A549 (cell line): ENCODE data around the gene SPATS2. TPM values are rescaled to one million over a fixed set of nuclear protein-coding genes. Genes with fewer than 3 reads are reported as not detected.
A peak's percentile ranks its signal among the peaks of the same experiment; 100 is the strongest.

Experiments used
- ATAC-seq, 2 experiments: fragments of 200-7000 bp in 1 of 2; fragments of >200 bp in 1 of 2; cut with Nextera tagmentation in 1 of 2; cut with Tn5 transposase in 1 of 2; 3 replicates each; pipeline versions ENCODE4 v1.8.0 to v1.9.1; 2018 to 2020; ENCODE audit warnings: mild to moderate bottlenecking in 1 of 2, moderate library complexity in 1 of 2
- CTCF ChIA-PET: fragments of 300-600 bp; sonication (Branson Sonifier 250); formaldehyde crosslinking; extraction: SDS; loops from one replicate; lab custom pipeline; 2021; ENCODE audit warnings: antibody characterized with exemption, inconsistent platforms; lab: Yijun Ruan, JAX
- POLR2A ChIA-PET: fragments of 350-600 bp; formaldehyde crosslinking; extraction: SDS; loops from one replicate; lab custom pipeline; 2021; ENCODE audit warnings: antibody characterized with exemption, inconsistent platforms; lab: Yijun Ruan, JAX
- DNase-seq, 2 experiments: peaks; one replicate each; pipeline versions ENCODE4 v3.0.0 to v3.0.0-alpha.2; 2011 to 2016; ENCODE audit warnings: low read depth in 1 of 2, low spot score in 1 of 2
- FAIRE-seq: peaks from 2 replicates; lab custom pipeline; 2011; peaks lifted over from hg19 to GRCh38; lab: Jason Lieb, UNC
- H3K27ac ChIP-seq, 2 experiments: fragments of >200 bp; sonication (Bioruptor Twin); formaldehyde crosslinking; 3 replicates each; pipeline ENCODE4 v1.5.1; 2016 to 2017
- H3K4me1 ChIP-seq: fragments of >200 bp; sonication (Bioruptor Twin); formaldehyde crosslinking; 3 replicates; pipeline ENCODE4 v1.6.1; 2016
- H3K4me2 ChIP-seq: fragments of >200 bp; sonication (Bioruptor Twin); formaldehyde crosslinking; 3 replicates; pipeline ENCODE4 v1.6.1; 2016
- H3K4me3 ChIP-seq: fragments of >200 bp; sonication (Bioruptor Twin); formaldehyde crosslinking; 3 replicates; pipeline ENCODE4 v1.5.1; 2016
- H3K9me3 ChIP-seq: fragments of >200 bp; sonication (Bioruptor Twin); formaldehyde crosslinking; 3 replicates; pipeline ENCODE4 v1.6.1; 2016
- CBX2 ChIP-seq: fragments of 200-600 bp; sonication (generic); IDR thresholded peaks from 2 replicates; pipeline ENCODE4 v1.6.1; 2016; ENCODE audit warnings: low read depth, mild to moderate bottlenecking, borderline replicate concordance
- CHD4 ChIP-seq: fragments of 200-600 bp; sonication (generic); IDR thresholded peaks from 2 replicates; pipeline ENCODE4 v1.6.1; 2016; ENCODE audit warnings: antibody characterized with exemption, mild to moderate bottlenecking, borderline replicate concordance
- EHMT2 ChIP-seq: fragments of 200-600 bp; sonication (generic); IDR thresholded peaks from 2 replicates; pipeline ENCODE4 v1.6.1; 2016; ENCODE audit warnings: antibody characterized with exemption, low read depth, mild to moderate bottlenecking, moderate library complexity
- FOSL2 ChIP-seq, 2 experiments: fragments of 450-650 bp in 1 of 2; fragments of >200 bp in 1 of 2; sonication (Bioruptor Twin) in 1 of 2; formaldehyde crosslinking; IDR thresholded peaks; 2 replicates each; pipeline versions ENCODE4 v1.5.0 to v1.6.1; 2016 to 2020; ENCODE audit warnings: mild to moderate bottlenecking in 1 of 2, moderate library complexity in 1 of 2
- HDAC2 ChIP-seq: fragments of 200-600 bp; sonication (generic); IDR thresholded peaks from 2 replicates; pipeline ENCODE4 v1.6.1; 2016
- JUN ChIP-seq, 2 experiments: fragments of >200 bp; sonication (Bioruptor Twin); formaldehyde crosslinking; IDR thresholded peaks; 2 replicates in 1 of 2; 3 replicates in 1 of 2; pipeline ENCODE4 v1.6.1; 2016 to 2017
- JUNB ChIP-seq: fragments of >200 bp; sonication (Bioruptor Twin); formaldehyde crosslinking; IDR thresholded peaks from 2 replicates; pipeline ENCODE4 v1.6.1; 2016
- KDM5A ChIP-seq: fragments of 200-600 bp; sonication (generic); IDR thresholded peaks from 2 replicates; pipeline ENCODE4 v1.6.1; 2016; ENCODE audit warnings: antibody characterized with exemption, mild to moderate bottlenecking
- MAFK ChIP-seq: fragments of 450-650 bp; IDR thresholded peaks from 2 replicates; pipeline ENCODE4 v1.6.1; 2014; ENCODE audit not compliant: partially characterized antibody
- NPAS2 ChIP-seq: fragments of 250-450 bp; sonication (Bioruptor Pico); IDR thresholded peaks from 2 replicates; pipeline ENCODE4 v1.8.0; 2022; ENCODE audit warnings: mild to moderate bottlenecking, moderate library complexity, borderline replicate concordance
- POLR2AphosphoS2 ChIP-seq: conservative IDR thresholded peaks from 2 replicates; pipeline ENCODE4 v1.6.1; 2012; ENCODE audit warnings: low read length, improper control_type of control experiment, inconsistent platforms
- RAD21 ChIP-seq, 2 experiments: fragments of >200 bp in 1 of 2; sonication (Bioruptor Twin) in 1 of 2; formaldehyde crosslinking in 1 of 2; IDR thresholded peaks in 1 of 2; conservative IDR thresholded peaks in 1 of 2; 2 replicates in 1 of 2; 3 replicates in 1 of 2; pipeline ENCODE4 v1.6.1; 2012 to 2018; ENCODE audit warnings: inconsistent platforms in 1 of 2
- RCOR1 ChIP-seq: fragments of 150-350 bp; IDR thresholded peaks from 2 replicates; pipeline ENCODE4 v1.6.1; 2014; ENCODE audit warnings: antibody characterized with exemption, low read length, low read depth
- RFX5 ChIP-seq: fragments of 450-650 bp; IDR thresholded peaks from 2 replicates; pipeline ENCODE4 v1.7.1; 2014; ENCODE audit warnings: antibody characterized with exemption, mild to moderate bottlenecking, moderate library complexity
- RNF2 ChIP-seq: fragments of 200-600 bp; sonication (generic); IDR thresholded peaks from 2 replicates; pipeline ENCODE4 v1.6.1; 2016; ENCODE audit warnings: low read depth, mild to moderate bottlenecking, antibody characterized with exemption, moderate library complexity, borderline replicate concordance
- SREBF2 ChIP-seq: fragments of 450-650 bp; IDR thresholded peaks from 2 replicates; pipeline ENCODE4 v1.6.1; 2014; ENCODE audit warnings: mild to moderate bottlenecking, moderate library complexity
- TFCP2L1 ChIP-seq: fragments of 250-450 bp; sonication (Bioruptor Pico); IDR thresholded peaks from 2 replicates; pipeline ENCODE4 v1.5.0; 2021; ENCODE audit warnings: mild to moderate bottlenecking
- TP53 ChIP-seq: fragments of 250-450 bp; sonication (Bioruptor Pico); IDR thresholded peaks from 2 replicates; pipeline ENCODE4 v1.5.0; 2021; ENCODE audit warnings: mild to moderate bottlenecking, moderate library complexity
- ZC3H11A ChIP-seq: fragments of 450-650 bp; IDR thresholded peaks from 2 replicates; pipeline ENCODE4 v1.6.1; 2014; ENCODE audit warnings: antibody characterized with exemption, mild to moderate bottlenecking
- ZFP36 ChIP-seq: fragments of 450-650 bp; IDR thresholded peaks from 2 replicates; pipeline ENCODE4 v1.6.1; 2014; ENCODE audit warnings: borderline replicate concordance; ENCODE audit not compliant: partially characterized antibody
- WGBS: methylation state at CpG from one replicate; pipeline ENCODE4 v1.1.6; 2017; ENCODE audit errors: missing lambda C conversion rate; 5-methylcytosine and 5-hydroxymethylcytosine counted together
- polyA plus RNA-seq, 4 experiments: library from polyadenylated mRNA; depleted of rRNA in 3 of 4; stranded (reverse); fragments of >200 nt; fragmentation: RNase III in 1 of 4; extraction: RNeasy Plus Mini Kit Qiagen cat#74134 plus additional on column Dnase treatment in 1 of 4; gene quantifications; 2 replicates in 3 of 4; 3 replicates in 1 of 4; pipeline ENCODE4 v1.2.3, GENCODE V29; 2011 to 2017
- TF ChIP-seq, protein P1 (sequence below): IDR thresholded peaks from 2 replicates; pipeline ENCODE4 v1.6.1; 2012
- TF ChIP-seq, protein P2 (sequence below): fragments of 150-350 bp; IDR thresholded peaks from 2 replicates; pipeline ENCODE4 v1.6.1; 2014; ENCODE audit warnings: low read depth, mild to moderate bottlenecking, low read length
- TF ChIP-seq, protein P3 (sequence below): fragments of 450-650 bp; IDR thresholded peaks from 2 replicates; pipeline ENCODE4 v1.6.1; 2014; ENCODE audit warnings: antibody characterized with exemption

Gene SPATS2
- polyA plus RNA-seq, 2 of the 4 experiments (the other 2 are of a cell fraction), result 37.7 to 154 TPM

DNA sequence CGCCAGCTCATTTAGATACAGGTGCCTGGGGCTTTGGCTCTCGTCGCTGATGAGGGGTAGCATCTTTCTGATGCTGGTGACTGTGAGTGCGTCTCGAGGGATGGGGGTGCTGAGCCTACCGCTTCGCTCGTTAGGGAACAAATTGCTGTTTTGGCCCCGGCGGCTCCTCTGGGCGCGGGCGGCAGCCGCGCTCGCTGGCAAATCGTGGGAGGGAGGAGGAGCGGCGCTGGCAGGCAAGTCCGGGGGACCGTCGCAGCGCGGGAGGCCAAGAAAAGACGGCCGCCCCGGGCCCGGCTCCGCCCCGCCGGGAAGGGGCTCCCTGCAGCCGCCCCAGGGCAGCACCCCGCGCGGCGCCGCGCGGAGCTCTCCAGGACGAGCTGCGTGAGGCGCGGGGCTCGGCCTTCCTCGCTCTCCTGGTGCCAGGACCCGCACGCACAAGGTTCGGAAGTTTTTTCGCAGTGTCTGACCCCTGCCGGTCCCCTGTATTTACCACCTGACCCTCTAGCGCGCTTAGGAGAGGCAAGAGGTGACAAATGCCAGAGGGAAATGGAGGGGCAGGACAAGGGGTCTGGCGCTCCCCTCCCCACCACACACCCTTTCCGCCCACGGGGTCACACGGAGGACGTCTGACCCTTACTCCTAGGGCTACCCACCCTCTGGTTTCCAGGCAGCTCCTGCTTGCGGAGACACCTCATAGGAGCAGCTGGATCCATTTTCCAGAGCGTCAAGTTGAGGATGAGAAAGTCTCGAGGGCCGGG lies 170.7 kb downstream of the SPATS2 start:
- POLR2A ChIA-PET, result interaction anchor here (1.2 to 1.7 kb wide), 2 partner anchors 171 to 203 kb away, joined by 6 read pairs; partner anchors contain the start of genes SPATS2 and TMBIM6
- no peak for FAIRE-seq
- Histone ChIP-seq H3K4me1 (peaks cover 32% of the 10 kb centered on the region), H3K4me3 (peak overlapping the region; percentile 76), H3K4me2 (peak overlapping the region; percentile 92), H3K9me3 (no peaks in the 10 kb centered on the region), H3K27ac (peak overlapping the region; percentile 65 to 91; a peak in 5 of 6 replicates)
- TF ChIP-seq RCOR1 (no peak), JUNB (no peak), RAD21 (conservative IDR thresholded peaks at IDR 0.05 in 1 of 2, IDR thresholded peaks at IDR 0.05 in 1 of 2) (no peak), MAFK (no peak), CBX2 (no peak), ZC3H11A (no peak), TP53 (CRISPR knock-in tag) (no peak), EHMT2 (no peak), RNF2 (no peak), CHD4 (no peak), NPAS2 (CRISPR knock-in tag) (no peak), RFX5 (no peak), KDM5A (no peak), FOSL2 (IDR thresholded peaks at IDR 0.05) (no peak), FOSL2 (CRISPR knock-in tag; IDR thresholded peaks at IDR 0.05) (no peak), HDAC2 (no peak)
- TF ChIP-seq, protein P1, sequence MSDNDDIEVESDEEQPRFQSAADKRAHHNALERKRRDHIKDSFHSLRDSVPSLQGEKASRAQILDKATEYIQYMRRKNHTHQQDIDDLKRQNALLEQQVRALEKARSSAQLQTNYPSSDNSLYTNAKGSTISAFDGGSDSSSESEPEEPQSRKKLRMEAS, result no peak; the same call in 1 of the 2 replicates
- TF ChIP-seq, protein P2, sequence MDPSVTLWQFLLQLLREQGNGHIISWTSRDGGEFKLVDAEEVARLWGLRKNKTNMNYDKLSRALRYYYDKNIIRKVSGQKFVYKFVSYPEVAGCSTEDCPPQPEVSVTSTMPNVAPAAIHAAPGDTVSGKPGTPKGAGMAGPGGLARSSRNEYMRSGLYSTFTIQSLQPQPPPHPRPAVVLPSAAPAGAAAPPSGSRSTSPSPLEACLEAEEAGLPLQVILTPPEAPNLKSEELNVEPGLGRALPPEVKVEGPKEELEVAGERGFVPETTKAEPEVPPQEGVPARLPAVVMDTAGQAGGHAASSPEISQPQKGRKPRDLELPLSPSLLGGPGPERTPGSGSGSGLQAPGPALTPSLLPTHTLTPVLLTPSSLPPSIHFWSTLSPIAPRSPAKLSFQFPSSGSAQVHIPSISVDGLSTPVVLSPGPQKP, result no peak
- CTCF ChIA-PET, result interaction anchor here (1.2 to 9.1 kb wide), 14 partner anchors 10 to 206 kb away, joined by 4 to 63 read pairs (median 7); partner anchors contain the start of gene C1QL4
- WGBS, result 8% methylated on average over 49 of the region's 61 CpGs
- ATAC-seq, result peak; percentile 40 to 60
- peak in 1 of 2 experiments; percentile 48 for DNase-seq

DNA sequence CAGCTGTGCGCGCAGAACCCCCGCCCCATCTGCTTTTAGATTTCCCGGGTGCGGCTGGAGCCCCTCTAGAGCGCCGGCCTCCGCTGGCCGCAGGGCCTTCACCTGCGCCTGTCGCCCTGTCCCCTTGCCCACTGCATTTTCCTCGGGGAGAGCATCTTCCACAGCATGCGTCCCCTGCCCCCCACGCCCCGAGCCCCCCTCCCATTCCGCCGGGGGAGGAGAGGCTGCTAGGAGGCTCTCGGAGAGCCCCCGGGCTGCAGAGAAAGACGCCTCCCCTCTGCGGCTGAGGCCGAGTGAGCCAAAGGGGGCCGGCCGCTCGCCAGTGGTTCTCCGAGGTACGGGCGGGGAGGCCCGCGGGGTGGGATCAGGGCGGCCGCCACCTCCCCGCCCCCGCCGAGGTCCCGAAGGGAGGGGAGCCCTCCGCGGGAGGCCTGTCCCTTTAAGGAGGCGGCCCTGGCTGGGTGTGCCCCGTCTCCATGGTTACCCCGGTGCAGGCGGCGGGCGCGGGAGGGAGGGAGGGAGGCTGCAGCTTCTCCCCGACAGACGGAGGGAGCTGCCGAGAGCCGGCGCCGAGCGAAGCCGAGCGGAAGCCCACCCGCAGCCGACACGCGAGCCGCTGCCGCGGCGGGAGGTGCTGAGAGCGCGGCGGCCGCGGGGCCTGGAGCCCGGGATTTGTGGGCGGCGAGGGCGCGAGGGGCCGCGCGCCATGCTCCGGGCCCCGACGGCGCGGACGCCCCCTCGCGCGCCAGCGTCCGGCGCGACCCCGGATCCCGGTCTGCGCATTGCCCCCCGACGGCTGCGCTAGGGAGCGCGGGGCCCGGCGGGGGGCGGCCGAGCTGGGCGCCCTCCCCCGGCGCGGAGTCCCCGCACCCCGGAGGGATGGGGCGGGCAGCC lies 171.5 kb downstream of the SPATS2 start, which contains the start of gene KCNH3:
KCNH3 (plus strand) TSS at position 521 of the 894 bp plus-strand sequence. CDS start 387 bp downstream, outside the sequence.
- peak; percentile 72 to 77 for ATAC-seq
- peak; percentile 71 to 88 for DNase-seq
- WGBS, result 6% methylated on average over 41 of the region's 107 CpGs
- H3K4me3 ChIP-seq, result peak within 1 kb of the TSS; percentile 76
- peak within 1 kb of the TSS; percentile 65 to 91 for H3K27ac ChIP-seq
- H3K4me1 ChIP-seq, result peaks cover 32% of the 10 kb centered on the region
- H3K9me3 ChIP-seq, result no peaks in the 10 kb centered on the region
- ChIA-PET POLR2A (interaction anchor here (1.7 kb wide), 1 partner anchor 172 kb away, joined by 6 read pairs; the partner anchor contains the start of gene SPATS2), CTCF (interaction anchor here (0.9 to 9.1 kb wide), 18 partner anchors 11 to 207 kb away, joined by 3 to 63 read pairs (median 6); partner anchors contain the start of genes C1QL4 and DNAJC22)
- peak within 1 kb of the TSS; percentile 92 for H3K4me2 ChIP-seq
- TF ChIP-seq POLR2AphosphoS2 (no peak), SREBF2 (no peak), JUN (IDR thresholded peaks at IDR 0.05) (peak in 1 of 2 experiments; percentile 52; a peak in 2 of 5 replicates), TFCP2L1 (CRISPR knock-in tag) (no peak), ZFP36 (no peak)
- TF ChIP-seq, protein P3, sequence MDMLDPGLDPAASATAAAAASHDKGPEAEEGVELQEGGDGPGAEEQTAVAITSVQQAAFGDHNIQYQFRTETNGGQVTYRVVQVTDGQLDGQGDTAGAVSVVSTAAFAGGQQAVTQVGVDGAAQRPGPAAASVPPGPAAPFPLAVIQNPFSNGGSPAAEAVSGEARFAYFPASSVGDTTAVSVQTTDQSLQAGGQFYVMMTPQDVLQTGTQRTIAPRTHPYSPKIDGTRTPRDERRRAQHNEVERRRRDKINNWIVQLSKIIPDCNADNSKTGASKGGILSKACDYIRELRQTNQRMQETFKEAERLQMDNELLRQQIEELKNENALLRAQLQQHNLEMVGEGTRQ, result no peak
- TF ChIP-seq, protein P1, result 0 out of 2 replicates have a peak, but pooled peaks have one; percentile 3
- no peak for FAIRE-seq
